IPS-15b (cell line): ENCODE measurements around the gene USF3.

ENCODE experiments used
- H3K27me3 ChIP-seq: one replicate; pipeline ENCODE4 v1.6.1; 2013; ENCODE audit warnings: low read length; ENCODE audit not compliant: control insufficient read depth, insufficient read depth
- H3K36me3 ChIP-seq: one replicate; pipeline ENCODE4 v1.6.1; 2013; ENCODE audit warnings: low read length; ENCODE audit not compliant: control insufficient read depth, insufficient read depth
- H3K4me1 ChIP-seq: one replicate; pipeline ENCODE4 v1.6.1; 2013; ENCODE audit warnings: mild to moderate bottlenecking, low read length; ENCODE audit not compliant: control insufficient read depth, insufficient read depth
- H3K4me3 ChIP-seq: one replicate; pipeline ENCODE4 v1.5.1; 2013; ENCODE audit warnings: low read depth, low read length
- H3K9ac ChIP-seq: one replicate; pipeline ENCODE4 v1.6.1; 2013; ENCODE audit warnings: low read depth, mild to moderate bottlenecking, low read length
- H3K9me3 ChIP-seq: one replicate; pipeline ENCODE4 v1.6.1; 2013; ENCODE audit warnings: mild to moderate bottlenecking, low read length; ENCODE audit not compliant: control insufficient read depth, insufficient read depth

The USF3 gene

GRCh38 chr3:113728661-113729060, 32.2 kb upstream of the USF3 start:
- no peaks in the 10 kb centered on the region for H3K9me3 ChIP-seq
- no peak overlapping the region for H3K9ac ChIP-seq
- no peak overlapping the region for H3K4me3 ChIP-seq
- H3K4me1 ChIP-seq, result no peaks in the 10 kb centered on the region
- no peaks in the 10 kb centered on the region for H3K27me3 ChIP-seq
- no peaks in the 10 kb centered on the region for H3K36me3 ChIP-seq

- no peak overlapping the region for H3K4me3 ChIP-seq
- no peaks in the 10 kb centered on the region for H3K4me1 ChIP-seq
- no peaks in the 10 kb centered on the region for H3K9me3 ChIP-seq
- H3K27me3 ChIP-seq, result no peaks in the 10 kb centered on the region
- no peak overlapping the region for H3K9ac ChIP-seq
- H3K36me3 ChIP-seq, result peaks cover 4% of the 10 kb centered on the region
These were observed 25.2 kb upstream of the USF3 start for GRCh38 chr3:113721636-113722035.

- Histone ChIP-seq H3K4me3 (no peak overlapping the region), H3K36me3 (peaks cover 4% of the 10 kb centered on the region), H3K4me1 (no peaks in the 10 kb centered on the region), H3K9ac (no peak overlapping the region), H3K27me3 (no peaks in the 10 kb centered on the region), H3K9me3 (no peaks in the 10 kb centered on the region)
These were observed 23.3 kb upstream of the USF3 start for GRCh38 chr3:113719758-113720157.

GRCh38 chr3:113719294-113719693, 22.9 kb upstream of the USF3 start:
- Histone ChIP-seq H3K4me3 (no peak overlapping the region), H3K27me3 (no peaks in the 10 kb centered on the region), H3K9ac (no peak overlapping the region), H3K4me1 (no peaks in the 10 kb centered on the region), H3K9me3 (no peaks in the 10 kb centered on the region), H3K36me3 (peaks cover 4% of the 10 kb centered on the region)

- H3K9ac ChIP-seq, result no peak overlapping the region
- H3K36me3 ChIP-seq, result peaks cover 4% of the 10 kb centered on the region
- no peaks in the 10 kb centered on the region for H3K4me1 ChIP-seq
- H3K27me3 ChIP-seq, result no peaks in the 10 kb centered on the region
- H3K9me3 ChIP-seq, result no peaks in the 10 kb centered on the region
- H3K4me3 ChIP-seq, result no peak overlapping the region
These were observed 21.4 kb upstream of the USF3 start for GRCh38 chr3:113717818-113718217.

- no peaks in the 10 kb centered on the region for H3K27me3 ChIP-seq
- no peaks in the 10 kb centered on the region for H3K4me1 ChIP-seq
- no peak overlapping the region for H3K9ac ChIP-seq
- no peak overlapping the region for H3K4me3 ChIP-seq
- peaks cover 4% of the 10 kb centered on the region for H3K36me3 ChIP-seq
- H3K9me3 ChIP-seq, result no peaks in the 10 kb centered on the region
These were observed 20.9 kb upstream of the USF3 start for GRCh38 chr3:113717308-113717707.

- Histone ChIP-seq H3K27me3 (no peaks in the 10 kb centered on the region), H3K9me3 (no peaks in the 10 kb centered on the region), H3K9ac (no peak overlapping the region), H3K4me3 (no peak overlapping the region), H3K36me3 (no peaks in the 10 kb centered on the region), H3K4me1 (no peaks in the 10 kb centered on the region)
These were observed 18.3 kb upstream of the USF3 start for GRCh38 chr3:113714702-113715101.

GRCh38 chr3:113712129-113712528, 15.7 kb upstream of the USF3 start:
- no peaks in the 10 kb centered on the region for H3K27me3 ChIP-seq
- no peak overlapping the region for H3K9ac ChIP-seq
- H3K4me1 ChIP-seq, result no peaks in the 10 kb centered on the region
- H3K36me3 ChIP-seq, result no peaks in the 10 kb centered on the region
- no peak overlapping the region for H3K4me3 ChIP-seq
- H3K9me3 ChIP-seq, result no peaks in the 10 kb centered on the region

GRCh38 chr3:113707835-113708234, 11.4 kb upstream of the USF3 start:
- H3K27me3 ChIP-seq, result no peaks in the 10 kb centered on the region
- no peak overlapping the region for H3K9ac ChIP-seq
- H3K36me3 ChIP-seq, result no peaks in the 10 kb centered on the region
- H3K9me3 ChIP-seq, result no peaks in the 10 kb centered on the region
- H3K4me1 ChIP-seq, result no peaks in the 10 kb centered on the region
- no peak overlapping the region for H3K4me3 ChIP-seq

- Histone ChIP-seq H3K9ac (peak overlapping the region; percentile 47), H3K9me3 (no peaks in the 10 kb centered on the region), H3K27me3 (no peaks in the 10 kb centered on the region), H3K4me3 (peak overlapping the region; percentile 46), H3K4me1 (peaks cover 8% of the 10 kb centered on the region), H3K36me3 (no peaks in the 10 kb centered on the region)
These were observed 2.5 kb upstream of the USF3 start for GRCh38 chr3:113698956-113699355.

GRCh38 chr3:113698213-113698742, 1.8 kb upstream of the USF3 start:
- H3K4me1 ChIP-seq, result peaks cover 8% of the 10 kb centered on the region
- no peaks in the 10 kb centered on the region for H3K27me3 ChIP-seq
- H3K9me3 ChIP-seq, result no peaks in the 10 kb centered on the region
- no peak overlapping the region for H3K9ac ChIP-seq
- peak overlapping the region; percentile 16 for H3K4me3 ChIP-seq
- H3K36me3 ChIP-seq, result no peaks in the 10 kb centered on the region

GRCh38 chr3:113697500-113698090, 1.2 kb upstream of the USF3 start:
- Histone ChIP-seq H3K36me3 (no peaks in the 10 kb centered on the region), H3K27me3 (no peaks in the 10 kb centered on the region), H3K9me3 (no peaks in the 10 kb centered on the region), H3K4me1 (peaks cover 8% of the 10 kb centered on the region), H3K9ac (peak overlapping the region; percentile 74), H3K4me3 (peak overlapping the region; percentile 98)
